ENCODE results near the gene SASH3.

- no peak for TF ChIP-seq CTCF (IDR thresholded peaks at IDR 0.05; ENCODE audit: low read depth, low read length)
- TF ChIP-seq EZH2phosphoT487 (IDR thresholded peaks at IDR 0.05; ENCODE audit: low read depth), result no peak
Observed at GRCh38 chrX:129768186-129768585, 11.6 kb upstream of the SASH3 start.

All from OCI-LY3 (cell line).